RWPE1 (cell line): ENCODE results near the gene ARPC1B.
A peak's percentile ranks its signal among the peaks of the same experiment; 100 is the strongest.
"Not testable (repeated sequence)": the region's sequence is repeated elsewhere in the genome, so short reads cannot be mapped to it uniquely, and the experiment has no call there.

Source experiments
- CTCF ChIA-PET: fragments of 350-600 bp; sonication (Branson Sonifier 250); formaldehyde crosslinking; extraction: SDS; loops from one replicate; lab custom pipeline; 2021; lab: Yijun Ruan, JAX
- POLR2A ChIA-PET: fragments of 400-600 bp; formaldehyde crosslinking; extraction: SDS; loops from one replicate; lab custom pipeline; 2020; ENCODE audit warnings: antibody characterized with exemption; ENCODE audit not compliant: low non-redundant PET; lab: Yijun Ruan, JAX
- DNase-seq: peaks from one replicate; pipeline ENCODE4 v3.0.0; 2012; ENCODE audit warnings: low spot score
- H3K27ac ChIP-seq: fragments of 450-650 bp; 2 replicates; pipeline ENCODE4 v1.5.1; 2017
- CTCF ChIP-seq: fragments of 450-650 bp; conservative IDR thresholded peaks from 2 replicates; pipeline ENCODE4 v1.5.1; 2017; ENCODE audit warnings: low read depth, mild to moderate bottlenecking

ARPC1B gene

DNA sequence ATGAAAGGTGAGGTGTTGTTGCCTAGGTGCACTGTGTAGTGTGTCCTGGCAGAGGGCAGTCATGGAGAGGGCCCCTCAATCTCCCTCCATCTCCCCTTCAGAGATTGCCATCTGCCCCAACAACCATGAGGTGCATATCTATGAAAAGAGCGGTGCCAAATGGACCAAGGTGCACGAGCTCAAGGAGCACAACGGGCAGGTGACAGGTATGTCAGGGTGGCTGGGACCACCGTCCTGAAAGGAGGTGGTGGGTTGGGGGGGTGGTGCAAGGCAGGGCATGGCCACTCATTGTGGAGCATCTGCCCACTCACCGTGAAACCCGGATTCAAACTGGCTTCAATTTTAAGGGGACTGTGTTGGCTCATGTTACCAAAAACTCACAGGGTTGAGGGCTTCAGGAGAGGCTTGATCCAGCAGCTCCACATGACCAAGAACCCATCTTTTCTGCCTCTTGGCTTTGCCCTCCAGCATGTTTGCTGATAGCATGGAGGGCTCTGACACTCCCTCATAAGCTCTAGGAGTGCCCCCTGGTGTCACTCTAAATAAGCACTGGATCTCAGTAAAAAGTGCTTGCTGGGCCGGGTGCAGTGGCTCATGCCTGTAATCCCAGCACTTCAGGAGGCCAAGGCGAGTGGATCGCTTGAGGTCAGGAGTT is 12.2 kb downstream of the ARPC1B start:
- DNase-seq = no peak
- TF ChIP-seq CTCF = no peak
- H3K27ac ChIP-seq = peak overlapping the region; percentile 29
- POLR2A ChIA-PET = interaction anchor here (0.9 kb wide), 1 partner anchor 12 kb away, joined by 10 read pairs; no protein-coding TSS in a partner anchor
- CTCF ChIA-PET = no interaction called here

DNA sequence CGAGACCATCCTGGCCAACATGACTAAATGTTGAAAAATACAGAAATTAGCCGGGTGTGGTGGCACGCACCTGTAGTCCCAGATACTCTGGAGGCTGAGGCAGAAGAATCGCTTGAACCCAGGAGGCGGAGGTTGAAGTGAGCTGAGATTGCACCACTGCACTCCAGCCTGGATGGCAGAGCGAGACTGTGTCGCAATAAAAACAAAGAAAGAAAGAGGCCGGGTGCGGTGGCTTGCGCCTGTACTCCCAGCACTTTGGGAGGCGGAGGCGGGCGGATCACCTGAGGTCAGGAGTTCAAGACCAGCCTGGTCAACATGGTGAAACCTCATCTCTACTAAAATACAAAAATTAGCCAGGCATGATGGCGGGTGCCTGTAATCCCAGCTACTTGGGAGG is 12.7 kb downstream of the ARPC1B start:
- DNase-seq, CTCF ChIA-PET: not testable (repeated sequence)
- POLR2A ChIA-PET = interaction anchor here (0.9 kb wide), 1 partner anchor 12 kb away, joined by 10 read pairs; no protein-coding TSS in a partner anchor
- H3K27ac ChIP-seq = peak overlapping the region; percentile 29

DNA sequence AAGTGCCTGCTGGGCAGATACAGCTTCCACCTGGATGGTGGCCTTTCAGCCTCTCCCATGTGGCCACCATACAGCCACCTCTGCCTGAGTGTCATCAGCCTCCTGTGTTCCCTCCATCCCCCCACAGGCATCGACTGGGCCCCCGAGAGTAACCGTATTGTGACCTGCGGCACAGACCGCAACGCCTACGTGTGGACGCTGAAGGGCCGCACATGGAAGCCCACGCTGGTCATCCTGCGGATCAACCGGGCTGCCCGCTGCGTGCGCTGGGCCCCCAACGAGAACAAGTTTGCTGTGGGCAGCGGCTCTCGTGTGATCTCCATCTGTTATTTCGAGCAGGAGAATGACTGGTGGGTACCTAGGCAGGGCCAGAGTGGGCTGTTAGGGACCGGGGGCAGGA is 13.4 kb downstream of the ARPC1B start:
- no peak for TF ChIP-seq CTCF
- CTCF ChIA-PET = no interaction called here
- POLR2A ChIA-PET = interaction anchor here (0.6 to 0.9 kb wide), 2 partner anchors 10 to 13 kb away, joined by 3 to 10 read pairs; no protein-coding TSS in a partner anchor
- no peak overlapping the region; the same call in 1 of the 2 replicates for H3K27ac ChIP-seq
- no peak for DNase-seq

- H3K27ac ChIP-seq = peak overlapping the region; percentile 79
- TF ChIP-seq CTCF = no peak
- ChIA-PET POLR2A (no interaction called here), CTCF (interaction anchor here (0.8 kb wide), 1 partner anchor 25 kb away, joined by 3 read pairs; no protein-coding TSS in a partner anchor)
- no peak for DNase-seq
Observed at GRCh38 chr7:99389772-99390171, 15.2 kb downstream of the ARPC1B start.

GRCh38 chr7:99390941-99391602 is 16.5 kb downstream of the ARPC1B start:
- no peak for TF ChIP-seq CTCF
- peak overlapping the region; percentile 79 for H3K27ac ChIP-seq
- no peak for DNase-seq
- POLR2A ChIA-PET = no interaction called here
- CTCF ChIA-PET = interaction anchor here (0.7 kb wide), 1 partner anchor 356 kb away, joined by 3 read pairs; no protein-coding TSS in a partner anchor

DNA sequence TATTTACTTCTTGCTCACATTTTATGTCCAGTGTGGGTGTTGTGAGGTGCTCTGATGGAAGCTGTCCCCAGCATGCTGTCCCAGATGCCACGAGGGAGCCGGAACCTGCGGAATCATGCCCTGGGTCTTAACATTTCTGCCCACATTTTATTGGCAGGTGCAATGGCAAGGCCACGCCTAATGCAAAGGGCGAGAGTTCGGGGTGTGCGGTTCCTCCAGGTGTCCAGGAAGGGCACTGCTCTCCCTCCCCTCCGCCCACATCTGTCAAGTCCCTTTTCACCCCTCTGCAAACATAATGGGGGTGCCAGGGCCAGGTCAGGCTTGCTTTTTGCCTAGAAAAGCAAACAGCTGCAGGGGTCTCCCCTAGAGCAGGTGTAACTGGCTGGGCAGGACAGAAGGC is 17.5 kb downstream of the ARPC1B start:
- no peak for TF ChIP-seq CTCF
- peak overlapping the region; percentile 79 for H3K27ac ChIP-seq
- ChIA-PET CTCF (no interaction called here), POLR2A (interaction anchor here (1.7 kb wide), 1 partner anchor 12 kb away, joined by 3 read pairs; no protein-coding TSS in a partner anchor)
- no peak for DNase-seq
